ENCODE results near the gene ZNF337. TPM values are rescaled to one million over a fixed set of nuclear protein-coding genes. Genes with fewer than 3 reads are reported as not detected.
"Not testable (repeated sequence)": the region's sequence is repeated elsewhere in the genome, so short reads cannot be mapped to it uniquely, and the experiment has no call there.

ZNF337 gene
- total RNA-seq, 1 donor from 2014 or later, result 15.7 TPM

- H3K4me3 Mint-ChIP-seq, result peak overlapping the region; percentile 68
- H3K4me1 Mint-ChIP-seq, result peaks cover 22% of the 10 kb centered on the region
- H3K27ac Mint-ChIP-seq; H3K27me3 Mint-ChIP-seq; intact Hi-C loops (cut with micrococcal nuclease): not testable (repeated sequence)
- DNase-seq, result peak; percentile 87
- H3K9me3 Mint-ChIP-seq, result peaks cover 25% of the 10 kb centered on the region
- H3K36me3 Mint-ChIP-seq (ENCODE audit: low read depth), result peaks cover 37% of the 10 kb centered on the region
These were observed 22.5 kb upstream of the ZNF337 start for GRCh38 chr20:25718896-25719809.

GRCh38 chr20:25707695-25708094, 11.0 kb upstream of the ZNF337 start:
- Mint-ChIP-seq H3K4me1 (peaks cover 25% of the 10 kb centered on the region), H3K4me3 (no peak overlapping the region), H3K36me3 (ENCODE audit: low read depth) (peaks cover 38% of the 10 kb centered on the region), H3K27me3 (peaks cover 9% of the 10 kb centered on the region), H3K9me3 (peaks cover 42% of the 10 kb centered on the region), H3K27ac (no peak overlapping the region)
- no peak for DNase-seq
- intact Hi-C loops (cut with micrococcal nuclease), result no loop called here

- peak overlapping the region; percentile 33 for H3K4me3 Mint-ChIP-seq
- peaks cover 25% of the 10 kb centered on the region for H3K4me1 Mint-ChIP-seq
- H3K27me3 Mint-ChIP-seq, result peaks cover 11% of the 10 kb centered on the region
- peaks cover 32% of the 10 kb centered on the region for H3K36me3 Mint-ChIP-seq (ENCODE audit: low read depth)
- peak overlapping the region; percentile 39 for H3K27ac Mint-ChIP-seq
- H3K9me3 Mint-ChIP-seq, result peaks cover 41% of the 10 kb centered on the region
- intact Hi-C loops (cut with micrococcal nuclease), result no loop called here
- peak; percentile 80 for DNase-seq
These were observed 10.1 kb upstream of the ZNF337 start for GRCh38 chr20:25706793-25707192.

GRCh38 chr20:25705830-25706351, 9.2 kb upstream of the ZNF337 start:
- intact Hi-C loops (cut with micrococcal nuclease), result no loop called here

GRCh38 chr20:25704303-25704702, 7.7 kb upstream of the ZNF337 start:
- peaks cover 11% of the 10 kb centered on the region for H3K27me3 Mint-ChIP-seq
- H3K27ac Mint-ChIP-seq; DNase-seq; H3K4me3 Mint-ChIP-seq; intact Hi-C loops (cut with micrococcal nuclease): not testable (repeated sequence)
- peaks cover 28% of the 10 kb centered on the region for H3K36me3 Mint-ChIP-seq (ENCODE audit: low read depth)
- peaks cover 25% of the 10 kb centered on the region for H3K4me1 Mint-ChIP-seq
- peaks cover 34% of the 10 kb centered on the region for H3K9me3 Mint-ChIP-seq

More at GRCh38 chr20:25705830-25706351, 9.2 kb upstream of the ZNF337 start:
- peaks cover 38% of the 10 kb centered on the region for H3K9me3 Mint-ChIP-seq
- H3K4me3 Mint-ChIP-seq, result no peak overlapping the region
- H3K27me3 Mint-ChIP-seq, result peaks cover 11% of the 10 kb centered on the region
- H3K4me1 Mint-ChIP-seq, result peaks cover 25% of the 10 kb centered on the region
- peaks cover 29% of the 10 kb centered on the region for H3K36me3 Mint-ChIP-seq (ENCODE audit: low read depth)
- DNase-seq, result no peak
- no peak overlapping the region for H3K27ac Mint-ChIP-seq

GRCh38 chr20:25700835-25701234, 4.2 kb upstream of the ZNF337 start:
- DNase-seq, result peak; percentile 40
- H3K9me3 Mint-ChIP-seq, result peaks cover 33% of the 10 kb centered on the region
- peaks cover 16% of the 10 kb centered on the region for H3K36me3 Mint-ChIP-seq (ENCODE audit: low read depth)
- H3K4me1 Mint-ChIP-seq, result peaks cover 19% of the 10 kb centered on the region
- H3K27ac Mint-ChIP-seq; H3K4me3 Mint-ChIP-seq; intact Hi-C loops (cut with micrococcal nuclease): not testable (repeated sequence)
- H3K27me3 Mint-ChIP-seq, result peaks cover 15% of the 10 kb centered on the region

GRCh38 chr20:25699914-25700313, 3.3 kb upstream of the ZNF337 start:
- intact Hi-C loops (cut with micrococcal nuclease), result loop anchor here (5.0 kb wide), 2 partner anchors 52 to 308 kb away; partner anchors contain the start of gene ABHD12
- Mint-ChIP-seq H3K4me1 (peaks cover 16% of the 10 kb centered on the region), H3K27ac (no peak overlapping the region), H3K9me3 (peaks cover 29% of the 10 kb centered on the region), H3K36me3 (ENCODE audit: low read depth) (peaks cover 13% of the 10 kb centered on the region), H3K4me3 (no peak overlapping the region), H3K27me3 (peaks cover 15% of the 10 kb centered on the region)
- DNase-seq, result no peak

- H3K4me1 Mint-ChIP-seq, result peaks cover 19% of the 10 kb centered on the region
- DNase-seq, result no peak
- peak overlapping the region; percentile 94 for H3K27ac Mint-ChIP-seq
- H3K27me3 Mint-ChIP-seq, result peaks cover 4% of the 10 kb centered on the region
- peak overlapping the region; percentile 95 for H3K4me3 Mint-ChIP-seq
- intact Hi-C loops (cut with micrococcal nuclease), result loop anchor here (2.0 to 5.0 kb wide), 3 partner anchors 55 to 305 kb away; partner anchors contain the start of genes ABHD12 and GINS1
- H3K9me3 Mint-ChIP-seq, result peaks cover 13% of the 10 kb centered on the region
- peaks cover 18% of the 10 kb centered on the region for H3K36me3 Mint-ChIP-seq (ENCODE audit: low read depth)
These were observed 436 bp upstream of the ZNF337 start for GRCh38 chr20:25697132-25697446.

- Mint-ChIP-seq H3K4me1 (peaks cover 28% of the 10 kb centered on the region), H3K36me3 (ENCODE audit: low read depth) (peaks cover 26% of the 10 kb centered on the region), H3K27ac (peak overlapping the region; percentile 94), H3K9me3 (peaks cover 9% of the 10 kb centered on the region), H3K27me3 (peaks cover 4% of the 10 kb centered on the region), H3K4me3 (peak overlapping the region; percentile 95)
- intact Hi-C loops (cut with micrococcal nuclease), result loop anchor here (1.0 to 5.0 kb wide), 4 partner anchors 57 to 303 kb away; partner anchors contain the start of genes ABHD12, GINS1 and NANP
- DNase-seq, result no peak
These were observed 902 bp downstream of the ZNF337 start for GRCh38 chr20:25695532-25696370.

GRCh38 chr20:25692499-25692898, 4.2 kb downstream of the ZNF337 start:
- Mint-ChIP-seq H3K4me1 (peaks cover 20% of the 10 kb centered on the region), H3K4me3 (no peak overlapping the region), H3K27me3 (no peaks in the 10 kb centered on the region), H3K27ac (no peak overlapping the region), H3K9me3 (no peaks in the 10 kb centered on the region), H3K36me3 (ENCODE audit: low read depth) (peaks cover 25% of the 10 kb centered on the region)
- intact Hi-C loops (cut with micrococcal nuclease), result no loop called here
- DNase-seq, result no peak

GRCh38 chr20:25690427-25690826, 6.2 kb downstream of the ZNF337 start:
- no peaks in the 10 kb centered on the region for H3K9me3 Mint-ChIP-seq
- intact Hi-C loops (cut with micrococcal nuclease), result no loop called here
- peaks cover 28% of the 10 kb centered on the region for H3K36me3 Mint-ChIP-seq (ENCODE audit: low read depth)
- no peaks in the 10 kb centered on the region for H3K27me3 Mint-ChIP-seq
- DNase-seq, result no peak
- H3K4me1 Mint-ChIP-seq, result peaks cover 17% of the 10 kb centered on the region
- no peak overlapping the region for H3K4me3 Mint-ChIP-seq
- no peak overlapping the region for H3K27ac Mint-ChIP-seq

GRCh38 chr20:25686081-25687067, 10.3 kb downstream of the ZNF337 start:
- Mint-ChIP-seq H3K9me3 (peaks cover 4% of the 10 kb centered on the region), H3K4me1 (peaks cover 10% of the 10 kb centered on the region), H3K27me3 (no peaks in the 10 kb centered on the region), H3K4me3 (no peak overlapping the region), H3K27ac (no peak overlapping the region), H3K36me3 (ENCODE audit: low read depth) (peaks cover 44% of the 10 kb centered on the region)
- intact Hi-C loops (cut with micrococcal nuclease), result no loop called here
- no peak for DNase-seq

Data from activated CD4-positive, alpha-beta T cell treated with anti-CD3 and anti-CD28 coated beads, Interleukin-2, amount 10 ng/mL, durations not matched to agents 24 days and 14 days (primary cell).